Activated naive CD8-positive, alpha-beta T cell treated with anti-CD3 and anti-CD28 coated beads, Interleukin-2, amount 10 ng/mL, durations not matched to agents 7 days and 5 days (primary cell): ENCODE measurements around the gene DPYD. TPM values are rescaled to one million over a fixed set of nuclear protein-coding genes. Genes with fewer than 3 reads are reported as not detected.

ENCODE experiments used
- ATAC-seq: fragments of 150-1000 bp; cut with Tn5 transposase; one replicate; pipeline ENCODE4 v1.10.0; 2021; ENCODE audit warnings: low read depth, moderate library complexity
- POLR2A ChIA-PET: fragments of 350-600 bp; sonication (Branson Sonifier 250); formaldehyde crosslinking; loops from one replicate; lab custom pipeline; 2021; ENCODE audit warnings: antibody characterized with exemption; lab: Charles Lee
- DNase-seq: peaks from one replicate; pipeline ENCODE4 v3.0.0; 2021
- H3K27ac Mint-ChIP-seq: one replicate; pipeline ENCODE4 v1.8.0; 2022; ENCODE audit warnings: mild to moderate bottlenecking, mixed read lengths
- H3K27me3 Mint-ChIP-seq: one replicate; pipeline ENCODE4 v1.8.0; 2022; ENCODE audit warnings: mild to moderate bottlenecking, moderate library complexity, mixed read lengths
- H3K36me3 Mint-ChIP-seq: one replicate; pipeline ENCODE4 v1.8.0; 2021; ENCODE audit warnings: mild to moderate bottlenecking, mixed read lengths
- H3K4me1 Mint-ChIP-seq: one replicate; pipeline ENCODE4 v1.8.0; 2021; ENCODE audit warnings: mixed read lengths
- H3K4me3 Mint-ChIP-seq: one replicate; pipeline ENCODE4 v1.8.0; 2022; ENCODE audit warnings: mild to moderate bottlenecking, moderate library complexity, mixed read lengths
- H3K9me3 Mint-ChIP-seq: one replicate; pipeline ENCODE4 v1.8.0; 2021; ENCODE audit warnings: mixed read lengths
- total RNA-seq, 2 experiments: library from RNA; stranded (reverse); gene quantifications; one replicate each; pipeline ENCODE4 v1.2.3, GENCODE V29; 2021

DPYD gene
- total RNA-seq, 2 experiments from 2014 or later, result 42.0 to 42.3 TPM

DNA sequence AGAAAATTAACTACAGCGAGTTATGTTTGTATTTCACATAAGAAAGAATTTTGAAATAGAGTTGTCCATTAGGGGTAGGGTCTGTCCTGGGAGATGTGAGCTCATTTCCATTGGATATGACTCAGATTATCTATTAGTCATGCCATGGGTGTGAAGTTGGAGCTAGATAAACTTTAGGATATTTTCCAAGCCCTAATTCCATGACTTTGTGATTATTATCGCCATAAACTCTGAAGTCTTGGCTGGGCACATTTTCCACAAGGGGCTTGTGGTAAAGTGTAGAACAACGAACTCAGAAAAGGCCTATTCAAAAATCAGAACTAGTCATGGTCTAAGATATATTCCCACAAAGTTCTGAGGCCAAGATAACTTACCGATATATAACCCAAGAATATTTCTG is 396.6 kb downstream of the DPYD start:
- Mint-ChIP-seq H3K9me3 (peaks cover 4% of the 10 kb centered on the region), H3K4me3 (no peak overlapping the region), H3K36me3 (peaks cover 3% of the 10 kb centered on the region), H3K27ac (no peak overlapping the region), H3K27me3 (no peaks in the 10 kb centered on the region), H3K4me1 (no peaks in the 10 kb centered on the region)
- POLR2A ChIA-PET, result no interaction called here
- ATAC-seq (no peak), DNase-seq (no peak)

DNA sequence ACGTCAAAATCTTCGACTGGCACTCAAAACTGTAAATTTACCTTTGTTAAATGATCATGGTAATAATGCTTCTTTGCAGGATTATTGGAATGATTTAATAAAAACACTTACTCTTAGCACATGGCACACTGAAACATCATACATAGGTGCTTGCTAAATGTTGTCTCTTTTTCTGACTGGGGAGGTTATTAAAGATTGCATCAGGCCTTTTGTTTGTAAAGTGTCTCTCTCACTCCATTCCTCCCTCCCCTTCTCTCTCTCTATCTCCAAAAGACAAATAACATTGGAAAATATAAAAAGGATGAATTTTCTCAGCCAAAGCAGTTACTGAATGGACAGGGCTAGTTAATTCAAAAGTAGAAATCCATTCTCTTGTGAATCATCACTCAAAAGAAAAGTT is 404.2 kb downstream of the DPYD start:
- no peak for DNase-seq
- Mint-ChIP-seq H3K27me3 (no peaks in the 10 kb centered on the region), H3K27ac (no peak overlapping the region), H3K4me3 (no peak overlapping the region), H3K9me3 (peaks cover 2% of the 10 kb centered on the region), H3K4me1 (no peaks in the 10 kb centered on the region), H3K36me3 (peaks cover 6% of the 10 kb centered on the region)
- POLR2A ChIA-PET, result no interaction called here
- no peak for ATAC-seq

DNA sequence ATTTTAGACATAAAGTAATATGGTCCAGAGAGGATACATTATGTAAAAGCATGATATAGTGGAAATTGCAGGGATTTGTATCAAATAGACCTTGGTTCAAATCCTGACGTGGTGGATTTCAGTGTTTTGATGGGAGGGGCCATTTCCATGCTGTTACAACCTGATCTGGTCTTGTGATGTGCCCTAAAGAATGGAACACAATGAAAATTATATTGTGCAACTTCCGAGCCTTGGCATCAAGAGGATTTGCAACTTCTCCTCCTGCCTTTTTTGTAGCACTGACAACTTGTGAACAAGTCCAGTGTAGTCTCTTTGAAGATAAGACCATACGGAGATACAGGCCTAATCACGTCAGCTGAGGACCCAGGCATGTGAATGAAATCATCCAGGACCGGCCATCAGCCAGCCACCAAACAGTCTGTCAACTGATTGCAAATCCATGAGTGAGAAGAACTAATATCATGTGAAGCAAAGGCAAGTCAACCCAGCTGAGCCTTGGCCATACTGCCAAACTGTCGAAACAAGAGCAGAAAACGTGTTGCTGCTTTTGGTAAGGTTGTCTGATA is 412.1 kb downstream of the DPYD start:
- Mint-ChIP-seq H3K36me3 (peaks cover 5% of the 10 kb centered on the region), H3K27me3 (no peaks in the 10 kb centered on the region), H3K4me3 (no peak overlapping the region), H3K4me1 (peaks cover 1% of the 10 kb centered on the region), H3K27ac (no peak overlapping the region), H3K9me3 (peaks cover 2% of the 10 kb centered on the region)
- no peak for ATAC-seq
- DNase-seq, result no peak
- POLR2A ChIA-PET, result no interaction called here

DNA sequence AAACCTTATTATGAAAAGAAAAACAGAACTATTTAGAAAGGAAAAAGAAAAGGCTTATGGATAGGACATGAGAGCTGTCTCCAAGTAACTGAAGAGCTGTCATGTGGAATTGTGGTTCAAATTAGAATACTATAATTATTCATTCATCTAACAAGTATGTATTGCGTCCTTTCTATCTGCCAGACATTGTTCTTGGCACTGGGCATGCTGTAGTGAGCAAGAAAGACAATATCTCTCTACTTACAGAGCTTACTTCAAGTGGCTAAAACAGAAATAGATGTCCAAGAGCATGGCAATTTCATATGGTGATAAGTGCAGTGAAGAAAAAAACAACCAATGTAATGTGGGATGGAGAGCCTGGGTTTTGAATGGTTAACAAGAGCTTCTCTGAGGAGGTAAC is 413.0 kb downstream of the DPYD start:
- ATAC-seq (no peak), DNase-seq (no peak)
- Mint-ChIP-seq H3K36me3 (peaks cover 5% of the 10 kb centered on the region), H3K4me3 (no peak overlapping the region), H3K27me3 (no peaks in the 10 kb centered on the region), H3K9me3 (peaks cover 2% of the 10 kb centered on the region), H3K27ac (no peak overlapping the region), H3K4me1 (peaks cover 1% of the 10 kb centered on the region)
- POLR2A ChIA-PET, result no interaction called here

DNA sequence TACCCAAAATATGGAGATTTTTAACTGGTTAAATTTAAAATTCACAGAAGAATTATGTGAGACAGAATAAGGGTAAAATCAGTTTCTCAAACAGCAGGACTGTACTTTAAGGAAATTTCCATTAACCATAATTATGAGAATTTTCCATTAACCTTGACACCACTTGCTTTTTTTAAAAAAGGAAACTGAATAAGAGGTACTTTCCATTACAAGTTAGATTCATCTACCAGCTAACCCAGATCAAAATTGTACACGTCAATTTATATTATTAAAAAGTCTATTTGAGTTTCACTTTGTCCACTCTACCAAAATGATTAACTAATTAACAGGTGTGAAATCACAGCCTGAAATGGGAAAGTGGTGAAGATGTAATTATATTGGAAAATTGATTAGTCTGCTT is 414.5 kb downstream of the DPYD start:
- no peak overlapping the region for H3K27ac Mint-ChIP-seq
- peaks cover 1% of the 10 kb centered on the region for H3K4me1 Mint-ChIP-seq
- POLR2A ChIA-PET, result no interaction called here
- H3K27me3 Mint-ChIP-seq, result no peaks in the 10 kb centered on the region
- H3K36me3 Mint-ChIP-seq, result peaks cover 5% of the 10 kb centered on the region
- peaks cover 2% of the 10 kb centered on the region for H3K9me3 Mint-ChIP-seq
- ATAC-seq, result no peak
- no peak for DNase-seq
- no peak overlapping the region for H3K4me3 Mint-ChIP-seq

DNA sequence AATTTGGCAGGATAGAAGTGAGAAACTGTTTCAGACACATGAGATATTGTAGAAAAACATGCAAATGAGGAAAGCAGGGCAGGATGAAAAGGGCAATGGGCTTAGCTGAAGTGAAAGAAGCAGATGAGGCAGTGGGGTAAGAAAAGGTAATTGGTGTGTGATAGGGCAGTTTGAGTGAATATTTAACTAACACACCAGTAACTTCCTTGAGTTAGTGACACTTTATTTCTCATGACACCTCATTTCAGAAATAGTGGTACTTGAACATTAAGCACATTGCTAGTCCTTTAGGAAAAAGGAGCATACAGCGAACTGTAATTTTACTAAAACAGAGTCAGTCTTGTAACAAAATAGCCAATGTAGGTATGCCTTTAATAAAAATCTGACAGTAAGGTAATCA is 415.0 kb downstream of the DPYD start:
- H3K27ac Mint-ChIP-seq, result no peak overlapping the region
- H3K4me1 Mint-ChIP-seq, result peaks cover 1% of the 10 kb centered on the region
- peaks cover 7% of the 10 kb centered on the region for H3K36me3 Mint-ChIP-seq
- no peak for DNase-seq
- H3K4me3 Mint-ChIP-seq, result no peak overlapping the region
- POLR2A ChIA-PET, result no interaction called here
- ATAC-seq, result no peak
- no peaks in the 10 kb centered on the region for H3K27me3 Mint-ChIP-seq
- H3K9me3 Mint-ChIP-seq, result peaks cover 2% of the 10 kb centered on the region

DNA sequence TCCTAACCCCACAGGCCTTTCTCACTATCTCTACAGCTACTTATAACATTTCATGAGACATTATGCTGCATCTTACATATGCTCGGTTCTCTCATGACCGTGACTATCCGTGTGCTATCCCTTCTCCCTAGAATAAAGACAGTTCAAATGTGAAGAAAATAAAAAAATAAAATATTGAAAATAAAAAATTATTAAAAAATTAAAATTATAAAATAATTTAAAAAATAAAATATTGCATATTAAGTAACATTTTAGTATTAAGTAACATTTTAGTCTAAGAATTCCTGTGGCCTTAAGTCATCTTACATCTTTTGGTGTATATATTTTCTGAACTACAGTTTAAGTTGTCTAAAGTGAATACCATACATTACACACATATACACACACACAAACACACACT is 415.5 kb downstream of the DPYD start:
- POLR2A ChIA-PET, result no interaction called here
- DNase-seq (no peak), ATAC-seq (no peak)
- Mint-ChIP-seq H3K27ac (no peak overlapping the region), H3K36me3 (peaks cover 7% of the 10 kb centered on the region), H3K4me1 (peaks cover 1% of the 10 kb centered on the region), H3K9me3 (peaks cover 2% of the 10 kb centered on the region), H3K4me3 (no peak overlapping the region), H3K27me3 (no peaks in the 10 kb centered on the region)

DNA sequence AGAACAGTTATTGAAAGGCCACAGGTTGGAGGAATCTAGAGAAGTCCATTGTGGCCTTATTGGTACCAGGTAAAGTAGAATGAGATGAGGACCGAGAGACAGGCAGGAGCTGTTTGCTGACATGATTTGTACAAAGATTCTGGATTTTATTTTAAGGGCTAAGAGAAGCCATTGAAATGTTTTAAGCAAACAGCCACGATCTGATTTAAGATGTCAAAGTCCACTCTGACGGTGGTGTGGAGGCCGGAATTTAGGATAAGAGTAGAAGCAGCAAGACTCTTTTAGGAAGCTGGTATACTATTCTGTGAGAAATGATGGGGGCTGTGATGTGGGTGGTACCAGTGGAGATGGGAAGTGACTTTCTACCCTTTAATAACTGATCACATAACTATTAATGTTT is 418.5 kb downstream of the DPYD start:
- Mint-ChIP-seq H3K36me3 (peaks cover 4% of the 10 kb centered on the region), H3K27me3 (no peaks in the 10 kb centered on the region), H3K4me1 (peaks cover 1% of the 10 kb centered on the region), H3K27ac (no peak overlapping the region), H3K4me3 (no peak overlapping the region), H3K9me3 (no peaks in the 10 kb centered on the region)
- POLR2A ChIA-PET, result no interaction called here
- DNase-seq, result no peak
- ATAC-seq, result no peak

DNA sequence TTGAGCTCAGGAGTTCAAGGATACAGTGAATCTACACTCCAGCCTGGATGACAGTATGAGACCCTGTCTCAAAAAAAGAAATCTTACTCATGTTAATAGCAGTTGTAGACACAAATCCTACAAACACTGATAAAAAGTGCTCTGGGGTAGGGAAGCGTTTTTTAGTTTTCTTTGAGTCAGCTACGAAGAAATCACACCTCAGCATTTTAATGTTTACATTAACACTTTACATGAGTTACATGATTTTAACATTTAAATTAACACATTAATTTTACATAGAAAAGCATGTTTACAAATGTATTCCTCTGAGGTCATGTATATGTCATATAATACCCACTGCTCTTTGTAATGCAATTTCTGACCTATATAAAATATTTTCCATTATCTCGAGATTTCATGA is 419.2 kb downstream of the DPYD start:
- no peak overlapping the region for H3K4me3 Mint-ChIP-seq
- no peak overlapping the region for H3K27ac Mint-ChIP-seq
- peaks cover 1% of the 10 kb centered on the region for H3K4me1 Mint-ChIP-seq
- peaks cover 4% of the 10 kb centered on the region for H3K36me3 Mint-ChIP-seq
- no peak for ATAC-seq
- no peak for DNase-seq
- POLR2A ChIA-PET, result no interaction called here
- H3K9me3 Mint-ChIP-seq, result no peaks in the 10 kb centered on the region
- no peaks in the 10 kb centered on the region for H3K27me3 Mint-ChIP-seq

DNA sequence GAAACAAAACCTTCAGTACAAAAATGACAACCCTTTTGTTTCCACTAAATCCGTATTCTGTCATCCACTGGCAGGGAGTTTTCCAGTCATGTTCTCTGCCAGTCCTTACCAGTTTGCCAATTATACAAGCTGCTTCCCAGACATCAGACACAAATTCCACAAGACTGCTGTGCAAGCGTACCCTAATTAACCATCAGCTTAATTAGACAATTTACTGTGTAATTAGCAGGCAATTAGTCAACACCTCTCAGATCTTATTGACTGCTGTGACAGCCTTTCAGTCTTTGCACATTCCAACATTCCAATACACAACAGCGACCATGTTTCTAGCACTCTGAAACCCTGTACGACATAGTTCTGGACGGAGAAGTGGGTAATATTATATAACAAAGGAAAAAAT is 420.1 kb downstream of the DPYD start:
- POLR2A ChIA-PET, result no interaction called here
- H3K36me3 Mint-ChIP-seq, result peaks cover 4% of the 10 kb centered on the region
- peaks cover 1% of the 10 kb centered on the region for H3K4me1 Mint-ChIP-seq
- no peak overlapping the region for H3K4me3 Mint-ChIP-seq
- H3K27ac Mint-ChIP-seq, result no peak overlapping the region
- no peaks in the 10 kb centered on the region for H3K9me3 Mint-ChIP-seq
- no peak for ATAC-seq
- no peak for DNase-seq
- H3K27me3 Mint-ChIP-seq, result no peaks in the 10 kb centered on the region

DNA sequence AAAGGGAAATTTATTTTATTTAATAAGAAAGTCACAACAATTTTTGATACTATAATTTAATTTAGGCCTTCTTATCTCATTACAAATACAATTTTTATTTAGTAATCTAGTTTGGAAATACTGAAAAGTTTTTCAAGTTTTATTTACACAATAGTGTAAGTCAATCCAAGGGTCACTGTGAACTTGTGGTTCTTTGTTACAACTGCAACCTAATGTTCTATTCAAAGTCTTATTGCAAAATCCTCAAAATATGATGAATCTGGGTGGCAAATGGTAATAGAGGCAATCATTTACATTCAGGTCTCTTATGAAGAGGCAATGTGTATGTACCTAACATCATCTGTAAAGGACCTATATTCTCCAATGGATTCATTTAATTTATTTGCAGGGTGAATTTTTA is 421.2 kb downstream of the DPYD start:
- no peaks in the 10 kb centered on the region for H3K4me1 Mint-ChIP-seq
- DNase-seq (no peak), ATAC-seq (no peak)
- POLR2A ChIA-PET, result no interaction called here
- H3K27ac Mint-ChIP-seq, result no peak overlapping the region
- no peaks in the 10 kb centered on the region for H3K9me3 Mint-ChIP-seq
- no peaks in the 10 kb centered on the region for H3K27me3 Mint-ChIP-seq
- no peak overlapping the region for H3K4me3 Mint-ChIP-seq
- peaks cover 2% of the 10 kb centered on the region for H3K36me3 Mint-ChIP-seq

DNA sequence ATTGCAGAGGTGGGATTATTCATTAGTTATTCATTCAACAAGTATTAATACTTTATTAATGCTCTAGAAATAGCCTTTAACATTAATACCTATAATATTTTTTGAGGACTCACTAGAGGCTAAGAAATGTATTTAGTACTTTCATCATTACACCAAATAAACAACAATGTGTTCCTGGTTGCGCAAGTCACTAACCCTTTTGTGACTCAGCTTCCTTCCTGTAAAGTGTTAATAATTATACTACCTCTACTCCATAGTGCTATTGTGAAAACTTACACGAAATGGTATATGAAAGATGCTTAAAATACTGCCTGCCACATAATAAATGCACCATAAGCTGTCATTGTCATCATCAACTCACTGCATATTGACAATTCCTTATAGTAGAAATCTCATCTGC is 431.0 kb downstream of the DPYD start:
- no peaks in the 10 kb centered on the region for H3K36me3 Mint-ChIP-seq
- H3K27me3 Mint-ChIP-seq, result no peaks in the 10 kb centered on the region
- H3K27ac Mint-ChIP-seq, result no peak overlapping the region
- no peak overlapping the region for H3K4me3 Mint-ChIP-seq
- POLR2A ChIA-PET, result no interaction called here
- ATAC-seq (no peak), DNase-seq (no peak)
- no peaks in the 10 kb centered on the region for H3K4me1 Mint-ChIP-seq
- H3K9me3 Mint-ChIP-seq, result no peaks in the 10 kb centered on the region

DNA sequence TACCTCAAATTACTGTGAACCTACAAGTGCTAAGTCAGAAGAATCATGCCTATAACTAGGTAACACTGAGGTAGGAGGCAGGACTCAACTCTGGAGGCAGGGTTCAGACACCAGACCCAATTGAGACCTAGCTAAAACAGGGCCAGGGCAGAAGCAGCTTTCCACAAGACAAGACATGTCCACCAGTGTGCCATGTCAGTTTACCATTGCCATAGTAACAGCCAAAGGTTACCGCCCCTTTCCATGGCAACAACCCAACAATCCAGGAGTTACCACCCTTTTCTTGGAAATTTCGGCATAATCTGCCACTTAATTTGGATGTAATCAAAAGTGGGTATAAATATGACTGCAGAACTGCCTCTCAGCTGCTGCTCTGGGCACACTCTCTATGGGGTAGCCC is 432.3 kb downstream of the DPYD start:
- H3K27ac Mint-ChIP-seq, result no peak overlapping the region
- no peaks in the 10 kb centered on the region for H3K9me3 Mint-ChIP-seq
- H3K4me1 Mint-ChIP-seq, result no peaks in the 10 kb centered on the region
- DNase-seq (no peak), ATAC-seq (no peak)
- no peaks in the 10 kb centered on the region for H3K36me3 Mint-ChIP-seq
- POLR2A ChIA-PET, result no interaction called here
- H3K4me3 Mint-ChIP-seq, result no peak overlapping the region
- H3K27me3 Mint-ChIP-seq, result no peaks in the 10 kb centered on the region

DNA sequence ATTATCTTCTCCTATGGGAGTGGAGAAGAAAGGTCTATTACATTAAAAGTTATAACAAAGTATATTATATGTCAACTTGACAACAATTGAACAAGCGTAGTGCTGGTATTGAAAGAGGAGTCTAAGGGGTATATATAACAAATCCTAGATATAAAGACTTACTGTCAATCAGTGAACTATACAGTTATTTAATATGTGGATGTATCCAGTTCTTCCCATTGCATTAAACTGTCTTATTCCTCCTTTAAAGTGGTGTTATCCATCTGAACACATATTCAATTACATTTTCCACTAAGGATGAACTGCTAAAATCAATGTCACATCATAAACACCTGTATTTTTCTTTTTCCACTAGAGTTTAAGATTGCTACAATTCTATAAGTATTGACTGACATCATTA is 438.8 kb downstream of the DPYD start:
- H3K4me1 Mint-ChIP-seq, result no peaks in the 10 kb centered on the region
- no peak overlapping the region for H3K27ac Mint-ChIP-seq
- ATAC-seq (no peak), DNase-seq (no peak)
- H3K27me3 Mint-ChIP-seq, result no peaks in the 10 kb centered on the region
- H3K4me3 Mint-ChIP-seq, result no peak overlapping the region
- H3K36me3 Mint-ChIP-seq, result peaks cover 7% of the 10 kb centered on the region
- POLR2A ChIA-PET, result no interaction called here
- H3K9me3 Mint-ChIP-seq, result peaks cover 2% of the 10 kb centered on the region

DNA sequence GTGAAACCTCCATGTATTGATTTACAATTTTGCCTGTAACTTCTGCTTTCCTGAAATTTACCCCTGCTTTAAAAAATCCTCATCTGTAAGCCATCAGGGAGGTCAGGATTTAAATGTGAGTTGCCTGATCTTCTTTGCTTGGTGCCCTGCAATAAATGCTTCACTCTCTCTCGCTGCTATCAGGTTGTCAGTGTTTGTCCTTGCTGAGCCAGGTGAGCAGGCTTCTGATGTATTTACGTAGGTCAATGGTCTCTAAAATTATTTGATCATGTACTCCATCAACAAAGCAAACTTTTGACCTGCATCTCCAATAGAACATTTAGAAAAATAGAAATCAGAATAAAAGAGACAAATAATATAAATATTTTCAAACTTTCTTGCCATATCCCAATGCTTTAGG is 453.4 kb downstream of the DPYD start:
- POLR2A ChIA-PET, result no interaction called here
- Mint-ChIP-seq H3K27me3 (no peaks in the 10 kb centered on the region), H3K36me3 (peaks cover 7% of the 10 kb centered on the region), H3K4me1 (no peaks in the 10 kb centered on the region), H3K9me3 (peaks cover 10% of the 10 kb centered on the region), H3K27ac (no peak overlapping the region), H3K4me3 (no peak overlapping the region)
- ATAC-seq (no peak), DNase-seq (no peak)
